ENCODE measurements around the gene GLI3. TPM values are rescaled to one million over a fixed set of nuclear protein-coding genes. Genes with fewer than 3 reads are reported as not detected.

The GLI3 gene
- polyA plus RNA-seq, 1 of the 3 experiments (the other 2 are of a cell fraction) = 0.08 TPM

DNA sequence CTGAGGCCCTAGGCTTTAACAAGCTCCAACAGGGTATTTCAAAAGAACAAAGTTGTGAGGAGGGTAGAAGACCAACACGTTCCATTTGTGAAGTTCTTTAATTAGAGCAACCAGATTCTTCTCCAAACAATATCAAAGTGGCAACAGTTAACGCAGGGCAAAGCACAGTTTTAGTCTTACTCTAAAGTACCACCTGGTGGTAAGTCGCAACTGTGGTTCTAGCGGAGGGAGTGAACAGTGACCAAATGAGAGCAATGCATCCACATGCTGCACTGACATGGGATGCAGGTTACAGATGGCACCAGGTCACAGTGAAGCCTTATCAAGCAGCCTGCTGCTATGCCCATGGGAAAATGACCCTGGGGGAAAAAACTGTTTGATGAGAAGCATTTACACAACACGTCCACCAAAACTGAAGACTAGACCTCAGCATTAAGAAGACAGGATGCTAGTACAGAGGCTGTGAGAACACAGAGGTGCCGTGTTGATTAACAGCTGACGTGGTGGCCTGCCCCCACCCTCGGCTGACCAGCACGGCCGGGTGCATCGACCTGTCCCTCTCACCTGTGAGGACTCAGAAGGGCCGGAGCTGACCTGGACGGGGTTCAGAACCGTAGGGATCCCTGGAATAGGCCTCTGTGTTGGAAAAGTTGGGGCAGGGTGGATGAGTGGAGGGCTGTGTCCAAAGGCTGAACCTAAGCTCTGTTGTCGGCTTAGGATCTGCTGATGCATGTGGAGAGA, 211.2 kb downstream of the GLI3 start:
- no peak overlapping the region for H3K4me3 ChIP-seq (ENCODE audit: low read depth in 2 of 2, low read length in 1 of 2)
- H3K4me2 ChIP-seq = no peak overlapping the region
- no peaks in the 10 kb centered on the region for H3K9me2 ChIP-seq
- H3K27me3 ChIP-seq (ENCODE audit: insufficient read depth) = peaks cover 90% of the 10 kb centered on the region
- CTCF ChIA-PET = interaction anchor here (0.6 to 4.7 kb wide), 8 partner anchors 9 to 85 kb away, joined by 3 to 17 read pairs (median 3); no protein-coding TSS in a partner anchor
- H3K27ac ChIP-seq (ENCODE audit: low read depth in 2 of 2, low read length in 1 of 2) = no peak overlapping the region
- H3F3A ChIP-seq (replicated peaks; ENCODE audit: insufficient read depth) = no peaks in the 10 kb centered on the region
- WGBS (ENCODE audit: low lambda C conversion rate) = 21% methylated on average over 15 of the region's 15 CpGs
- DNase-seq = no peak
- POLR2A ChIA-PET = no interaction called here
- no peak overlapping the region for H2AFZ ChIP-seq (ENCODE audit: low read depth)
- H3K36me3 ChIP-seq (replicated peaks in 1 of 2; ENCODE audit: control insufficient read depth in 1 of 2, insufficient read depth in 2 of 2, low read length in 1 of 2) = no peaks in the 10 kb centered on the region
- no peak overlapping the region for H3K9ac ChIP-seq
- no peaks in the 10 kb centered on the region for H3K4me1 ChIP-seq (ENCODE audit: control insufficient read depth in 1 of 2, insufficient read depth in 2 of 2, low read depth in 1 of 2, low read length in 1 of 2)
- TF ChIP-seq, protein P1, sequence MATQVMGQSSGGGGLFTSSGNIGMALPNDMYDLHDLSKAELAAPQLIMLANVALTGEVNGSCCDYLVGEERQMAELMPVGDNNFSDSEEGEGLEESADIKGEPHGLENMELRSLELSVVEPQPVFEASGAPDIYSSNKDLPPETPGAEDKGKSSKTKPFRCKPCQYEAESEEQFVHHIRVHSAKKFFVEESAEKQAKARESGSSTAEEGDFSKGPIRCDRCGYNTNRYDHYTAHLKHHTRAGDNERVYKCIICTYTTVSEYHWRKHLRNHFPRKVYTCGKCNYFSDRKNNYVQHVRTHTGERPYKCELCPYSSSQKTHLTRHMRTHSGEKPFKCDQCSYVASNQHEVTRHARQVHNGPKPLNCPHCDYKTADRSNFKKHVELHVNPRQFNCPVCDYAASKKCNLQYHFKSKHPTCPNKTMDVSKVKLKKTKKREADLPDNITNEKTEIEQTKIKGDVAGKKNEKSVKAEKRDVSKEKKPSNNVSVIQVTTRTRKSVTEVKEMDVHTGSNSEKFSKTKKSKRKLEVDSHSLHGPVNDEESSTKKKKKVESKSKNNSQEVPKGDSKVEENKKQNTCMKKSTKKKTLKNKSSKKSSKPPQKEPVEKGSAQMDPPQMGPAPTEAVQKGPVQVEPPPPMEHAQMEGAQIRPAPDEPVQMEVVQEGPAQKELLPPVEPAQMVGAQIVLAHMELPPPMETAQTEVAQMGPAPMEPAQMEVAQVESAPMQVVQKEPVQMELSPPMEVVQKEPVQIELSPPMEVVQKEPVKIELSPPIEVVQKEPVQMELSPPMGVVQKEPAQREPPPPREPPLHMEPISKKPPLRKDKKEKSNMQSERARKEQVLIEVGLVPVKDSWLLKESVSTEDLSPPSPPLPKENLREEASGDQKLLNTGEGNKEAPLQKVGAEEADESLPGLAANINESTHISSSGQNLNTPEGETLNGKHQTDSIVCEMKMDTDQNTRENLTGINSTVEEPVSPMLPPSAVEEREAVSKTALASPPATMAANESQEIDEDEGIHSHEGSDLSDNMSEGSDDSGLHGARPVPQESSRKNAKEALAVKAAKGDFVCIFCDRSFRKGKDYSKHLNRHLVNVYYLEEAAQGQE (IDR thresholded peaks at IDR 0.05; ENCODE audit: low read depth, low read length) = no peak
- TF ChIP-seq NFIC (IDR thresholded peaks at IDR 0.05; ENCODE audit: borderline replicate concordance) (no peak), RFX5 (IDR thresholded peaks at IDR 0.05; ENCODE audit: low read length) (no peak), MEF2A (IDR thresholded peaks at IDR 0.05; ENCODE audit: borderline replicate concordance, low read depth) (no peak), RAD21 (IDR thresholded peaks at IDR 0.05; ENCODE audit: low read length) (peak; percentile 10; the same call in 1 of the 2 replicates), GATA2 (CRISPR knock-in tag; IDR thresholded peaks at IDR 0.05) (no peak), CHD2 (IDR thresholded peaks at IDR 0.05; ENCODE audit: low read length, partially characterized antibody) (no peak), SMC3 (IDR thresholded peaks at IDR 0.05; ENCODE audit: low read depth, low read length) (0 out of 2 replicates have a peak, but pooled peaks have one; percentile 22), EP300 (IDR thresholded peaks at IDR 0.05; ENCODE audit: borderline replicate concordance in 1 of 2, low read depth in 1 of 2, low read length in 1 of 2) (no peak), FOXJ3 (CRISPR knock-in tag; IDR thresholded peaks at IDR 0.05) (no peak)
- TF ChIP-seq, protein P2, sequence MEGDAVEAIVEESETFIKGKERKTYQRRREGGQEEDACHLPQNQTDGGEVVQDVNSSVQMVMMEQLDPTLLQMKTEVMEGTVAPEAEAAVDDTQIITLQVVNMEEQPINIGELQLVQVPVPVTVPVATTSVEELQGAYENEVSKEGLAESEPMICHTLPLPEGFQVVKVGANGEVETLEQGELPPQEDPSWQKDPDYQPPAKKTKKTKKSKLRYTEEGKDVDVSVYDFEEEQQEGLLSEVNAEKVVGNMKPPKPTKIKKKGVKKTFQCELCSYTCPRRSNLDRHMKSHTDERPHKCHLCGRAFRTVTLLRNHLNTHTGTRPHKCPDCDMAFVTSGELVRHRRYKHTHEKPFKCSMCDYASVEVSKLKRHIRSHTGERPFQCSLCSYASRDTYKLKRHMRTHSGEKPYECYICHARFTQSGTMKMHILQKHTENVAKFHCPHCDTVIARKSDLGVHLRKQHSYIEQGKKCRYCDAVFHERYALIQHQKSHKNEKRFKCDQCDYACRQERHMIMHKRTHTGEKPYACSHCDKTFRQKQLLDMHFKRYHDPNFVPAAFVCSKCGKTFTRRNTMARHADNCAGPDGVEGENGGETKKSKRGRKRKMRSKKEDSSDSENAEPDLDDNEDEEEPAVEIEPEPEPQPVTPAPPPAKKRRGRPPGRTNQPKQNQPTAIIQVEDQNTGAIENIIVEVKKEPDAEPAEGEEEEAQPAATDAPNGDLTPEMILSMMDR (IDR thresholded peaks at IDR 0.05) = peak; percentile 29
- TF ChIP-seq, protein P3, sequence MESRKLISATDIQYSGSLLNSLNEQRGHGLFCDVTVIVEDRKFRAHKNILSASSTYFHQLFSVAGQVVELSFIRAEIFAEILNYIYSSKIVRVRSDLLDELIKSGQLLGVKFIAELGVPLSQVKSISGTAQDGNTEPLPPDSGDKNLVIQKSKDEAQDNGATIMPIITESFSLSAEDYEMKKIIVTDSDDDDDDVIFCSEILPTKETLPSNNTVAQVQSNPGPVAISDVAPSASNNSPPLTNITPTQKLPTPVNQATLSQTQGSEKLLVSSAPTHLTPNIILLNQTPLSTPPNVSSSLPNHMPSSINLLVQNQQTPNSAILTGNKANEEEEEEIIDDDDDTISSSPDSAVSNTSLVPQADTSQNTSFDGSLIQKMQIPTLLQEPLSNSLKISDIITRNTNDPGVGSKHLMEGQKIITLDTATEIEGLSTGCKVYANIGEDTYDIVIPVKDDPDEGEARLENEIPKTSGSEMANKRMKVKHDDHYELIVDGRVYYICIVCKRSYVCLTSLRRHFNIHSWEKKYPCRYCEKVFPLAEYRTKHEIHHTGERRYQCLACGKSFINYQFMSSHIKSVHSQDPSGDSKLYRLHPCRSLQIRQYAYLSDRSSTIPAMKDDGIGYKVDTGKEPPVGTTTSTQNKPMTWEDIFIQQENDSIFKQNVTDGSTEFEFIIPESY (IDR thresholded peaks at IDR 0.05; ENCODE audit: borderline replicate concordance, low read depth) = no peak
- H4K20me1 ChIP-seq (ENCODE audit: insufficient read depth) = no peaks in the 10 kb centered on the region
- no peaks in the 10 kb centered on the region for H3K79me2 ChIP-seq (ENCODE audit: insufficient read depth)
- H3K9me3 ChIP-seq = no peaks in the 10 kb centered on the region

All from SK-N-SH (cell line).